Astrocyte (in vitro differentiated cells and primary cell): ENCODE data around the gene HDAC1.

Source experiments
- CTCF ChIP-seq: IDR thresholded peaks from 2 replicates; pipeline ENCODE4 v1.5.1; 2011; ENCODE audit warnings: low read depth, mild to moderate bottlenecking, inconsistent platforms, low read length, moderate library complexity; ENCODE audit not compliant: insufficient read depth
- EZH2 ChIP-seq: IDR thresholded peaks from 2 replicates; pipeline ENCODE4 v1.6.1; 2012; ENCODE audit warnings: mild to moderate bottlenecking, low read length, inconsistent platforms; ENCODE audit not compliant: insufficient read depth

- TF ChIP-seq CTCF, result no peak
- TF ChIP-seq EZH2, result no peak
Observed at GRCh38 chr1:32351399-32352238, 59.7 kb downstream of the HDAC1 start.
